Measurements from ENCODE around the gene ARHGAP30.
"Not testable (repeated sequence)": the region's sequence is repeated elsewhere in the genome, so short reads cannot be mapped to it uniquely, and the experiment has no call there.

The ARHGAP30 gene

GRCh38 chr1:161071886-161072371 lies 2.2 kb upstream of the ARHGAP30 start:
- peak; percentile 76 for TF ChIP-seq CTCF (IDR thresholded peaks at IDR 0.05; ENCODE audit: extremely low read depth, insufficient read depth, missing control alignments)
- in situ Hi-C loops (cut with MboI; ENCODE audit: low pct_unique_long_range_greater_than_20kb, low sequenced_read_pairs, unreplicated experiment) = no loop called here
- peak; percentile 77 for DNase-seq (ENCODE audit: low spot score)

GRCh38 chr1:161070761-161071160 lies 1.1 kb upstream of the ARHGAP30 start:
- TF ChIP-seq CTCF (IDR thresholded peaks at IDR 0.05; ENCODE audit: extremely low read depth, insufficient read depth, missing control alignments) = no peak

DNA sequence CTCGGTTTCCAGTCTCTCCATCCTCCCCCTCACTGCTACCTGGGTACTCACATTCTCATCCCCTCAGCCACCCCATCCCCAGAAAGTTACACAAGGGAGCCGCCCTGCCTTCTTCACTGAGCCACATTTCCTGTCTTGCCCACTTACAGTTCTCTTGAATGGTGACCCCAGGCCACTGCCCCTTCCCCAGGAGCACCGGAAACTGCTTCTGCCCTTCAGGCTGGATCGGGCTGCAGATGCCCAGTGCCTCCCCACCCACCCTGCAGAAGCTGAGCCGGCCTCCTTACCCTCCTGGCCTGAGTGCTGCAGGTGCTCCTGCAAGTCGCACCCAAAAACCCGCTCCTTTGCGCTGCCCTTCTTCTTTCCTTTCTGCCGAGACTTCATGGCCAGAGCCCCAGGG lies 450 bp downstream of the ARHGAP30 start:
- no peak for TF ChIP-seq CTCF (IDR thresholded peaks at IDR 0.05; ENCODE audit: extremely low read depth, insufficient read depth, missing control alignments)
- in situ Hi-C loops (cut with MboI; ENCODE audit: low pct_unique_long_range_greater_than_20kb, low sequenced_read_pairs, unreplicated experiment) = no loop called here
- DNase-seq (ENCODE audit: low spot score) = no peak

More at GRCh38 chr1:161070761-161071160, 1.1 kb upstream of the ARHGAP30 start:
- in situ Hi-C loops (cut with MboI; ENCODE audit: low pct_unique_long_range_greater_than_20kb, low sequenced_read_pairs, unreplicated experiment) = no loop called here
- DNase-seq (ENCODE audit: low spot score) = no peak

- peak; percentile 84 for DNase-seq (ENCODE audit: low spot score)
- TF ChIP-seq CTCF (IDR thresholded peaks at IDR 0.05; ENCODE audit: extremely low read depth, insufficient read depth, missing control alignments) = no peak
These were observed 1.1 kb downstream of the ARHGAP30 start for GRCh38 chr1:161068306-161069234.

DNA sequence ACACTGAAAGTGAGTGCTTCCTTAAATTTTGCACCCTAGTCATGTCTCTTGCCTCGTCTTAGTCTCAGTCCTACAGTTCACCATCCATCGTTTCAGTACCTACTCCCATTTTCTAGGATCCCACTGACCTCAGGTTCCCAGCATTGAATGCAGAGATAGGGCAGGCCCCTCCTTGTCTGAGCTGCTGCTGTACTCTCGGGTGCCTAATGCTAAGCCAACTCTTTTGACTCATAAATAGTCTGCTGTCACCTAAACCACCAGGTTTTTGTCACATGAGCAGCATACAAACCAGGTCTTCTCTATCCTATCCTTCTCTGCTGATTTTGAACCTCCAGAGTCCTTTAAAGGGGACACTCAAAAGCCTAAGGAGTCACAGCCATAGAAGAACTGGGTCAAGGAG lies 3.0 kb downstream of the ARHGAP30 start:
- in situ Hi-C loops (cut with MboI; ENCODE audit: low pct_unique_long_range_greater_than_20kb, low sequenced_read_pairs, unreplicated experiment) = no loop called here
- no peak for DNase-seq (ENCODE audit: low spot score)
- no peak for TF ChIP-seq CTCF (IDR thresholded peaks at IDR 0.05; ENCODE audit: extremely low read depth, insufficient read depth, missing control alignments)

More at GRCh38 chr1:161068306-161069234, 1.1 kb downstream of the ARHGAP30 start:
- in situ Hi-C loops (cut with MboI; ENCODE audit: low pct_unique_long_range_greater_than_20kb, low sequenced_read_pairs, unreplicated experiment) = no loop called here

- in situ Hi-C loops (cut with MboI; ENCODE audit: low pct_unique_long_range_greater_than_20kb, low sequenced_read_pairs, unreplicated experiment); DNase-seq (ENCODE audit: low spot score): not testable (repeated sequence)
These were observed 4.0 kb downstream of the ARHGAP30 start for GRCh38 chr1:161065681-161066080.

DNA sequence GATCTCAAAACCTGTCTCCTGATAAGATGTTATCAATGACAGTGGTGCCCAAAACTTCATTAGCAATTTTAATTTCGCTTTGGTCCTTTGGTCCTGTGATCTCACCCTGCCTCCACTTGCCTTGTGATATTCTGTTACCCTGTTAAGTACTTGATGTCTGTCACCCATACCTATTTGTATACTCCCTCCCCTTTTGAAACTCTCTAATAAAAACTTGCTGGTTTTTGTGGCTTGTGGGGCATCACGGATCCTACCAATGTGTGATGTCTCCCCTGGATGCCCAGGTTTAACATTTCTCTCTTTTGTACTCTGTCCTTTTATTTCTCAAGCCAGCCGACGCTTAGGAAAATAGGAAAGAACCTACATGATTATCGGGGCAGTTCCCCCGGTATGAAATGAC lies 5.8 kb downstream of the ARHGAP30 start:
- in situ Hi-C loops (cut with MboI; ENCODE audit: low pct_unique_long_range_greater_than_20kb, low sequenced_read_pairs, unreplicated experiment); DNase-seq (ENCODE audit: low spot score): not testable (repeated sequence)

Data from GM13977 (cell line).